NCI-H2196 (cell line): ENCODE measurements around the gene FGFRL1.

ENCODE experiments used
- DNase-seq: peaks from one replicate; lab custom pipeline; 2025; ENCODE audit not compliant: unreplicated experiment; lab: John Stamatoyannopoulos, UW

The FGFRL1 gene

DNA sequence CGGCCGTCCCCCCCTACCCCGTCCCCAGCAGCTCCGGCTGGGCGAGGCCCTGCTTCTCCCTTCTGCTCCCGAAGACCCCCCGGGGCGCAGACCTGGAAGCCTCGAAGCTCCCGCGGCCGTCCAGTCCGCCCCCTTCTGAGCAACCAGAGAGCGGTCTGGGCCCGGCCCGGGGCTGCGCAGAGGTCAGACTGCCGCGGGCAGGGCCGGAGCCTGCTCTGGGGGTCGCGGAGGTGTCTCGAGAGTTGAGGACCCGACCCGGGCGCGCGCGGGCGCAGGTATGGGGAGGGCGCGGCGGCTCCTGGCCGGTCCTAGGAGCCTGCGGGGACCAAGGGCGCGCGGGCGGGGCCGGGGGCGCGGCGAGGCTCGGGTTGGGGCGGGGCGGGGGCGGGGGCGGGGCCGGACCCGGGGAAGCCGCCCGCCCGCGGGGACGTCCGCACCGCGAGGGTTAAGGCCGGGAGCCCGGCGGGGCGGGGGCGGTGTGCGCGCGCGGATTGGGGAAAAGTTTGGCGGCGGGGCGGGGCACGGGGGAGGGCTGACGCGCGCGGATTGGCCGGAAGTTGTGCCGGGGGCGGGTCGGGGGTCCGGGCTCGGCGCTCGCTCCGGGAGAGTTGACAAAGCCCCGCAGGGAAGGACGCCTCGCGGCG lies at the start of gene FGFRL1:
Gene FGFRL1, plus strand, starts transcription at position 605 of the 644 bp plus-strand sequence. CDS start 860 bp downstream, outside the sequence.
- peak; percentile 83 for DNase-seq

DNA sequence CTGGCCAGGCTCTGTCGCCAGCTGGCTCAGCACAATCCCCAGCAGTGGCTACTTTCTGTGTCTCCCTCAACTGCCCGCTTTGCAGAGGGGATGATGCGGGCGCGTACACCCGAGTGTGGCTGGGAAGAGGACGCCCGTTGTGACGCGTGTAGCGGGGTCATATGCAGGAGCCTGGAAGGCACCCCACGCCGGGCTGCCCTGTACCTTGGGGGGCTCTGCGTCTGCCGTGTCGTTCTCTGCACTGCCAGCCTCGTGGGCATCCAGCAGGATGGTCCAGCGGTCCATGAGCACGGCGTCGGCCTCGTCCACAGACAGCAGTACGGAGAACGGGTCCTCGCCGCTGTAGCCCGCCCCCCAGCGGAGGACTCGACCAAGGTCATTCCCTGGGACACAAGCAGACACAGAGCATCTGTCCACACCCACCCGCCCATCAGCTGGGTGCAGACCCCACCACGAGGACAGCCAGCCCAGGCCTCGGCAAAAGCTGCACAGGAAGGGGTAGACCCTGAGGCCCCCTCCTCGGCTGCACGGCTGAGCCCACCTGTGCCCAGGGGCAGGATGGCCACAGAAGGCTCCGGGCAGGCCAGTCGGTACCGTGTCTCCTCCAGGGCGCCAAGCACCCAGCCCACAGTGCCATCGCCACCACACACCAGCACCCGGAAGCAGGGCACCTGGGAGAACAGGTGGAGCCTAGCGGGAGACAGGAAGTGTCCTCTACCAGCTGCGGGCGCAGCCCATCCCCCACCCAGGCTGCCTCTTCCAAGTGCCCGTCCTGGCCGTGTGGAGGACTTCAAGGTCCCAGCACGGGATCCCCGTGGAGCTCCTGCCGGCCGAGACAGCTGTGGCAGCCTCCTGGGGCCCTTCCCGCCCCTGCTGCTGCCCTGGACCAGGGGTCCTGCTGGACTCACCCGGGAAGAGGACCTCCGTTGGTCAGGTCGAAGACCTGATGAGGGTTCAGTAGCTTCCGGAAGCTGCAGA lies 48.9 kb upstream of the FGFRL1 start:
- peak; percentile 19 for DNase-seq

DNA sequence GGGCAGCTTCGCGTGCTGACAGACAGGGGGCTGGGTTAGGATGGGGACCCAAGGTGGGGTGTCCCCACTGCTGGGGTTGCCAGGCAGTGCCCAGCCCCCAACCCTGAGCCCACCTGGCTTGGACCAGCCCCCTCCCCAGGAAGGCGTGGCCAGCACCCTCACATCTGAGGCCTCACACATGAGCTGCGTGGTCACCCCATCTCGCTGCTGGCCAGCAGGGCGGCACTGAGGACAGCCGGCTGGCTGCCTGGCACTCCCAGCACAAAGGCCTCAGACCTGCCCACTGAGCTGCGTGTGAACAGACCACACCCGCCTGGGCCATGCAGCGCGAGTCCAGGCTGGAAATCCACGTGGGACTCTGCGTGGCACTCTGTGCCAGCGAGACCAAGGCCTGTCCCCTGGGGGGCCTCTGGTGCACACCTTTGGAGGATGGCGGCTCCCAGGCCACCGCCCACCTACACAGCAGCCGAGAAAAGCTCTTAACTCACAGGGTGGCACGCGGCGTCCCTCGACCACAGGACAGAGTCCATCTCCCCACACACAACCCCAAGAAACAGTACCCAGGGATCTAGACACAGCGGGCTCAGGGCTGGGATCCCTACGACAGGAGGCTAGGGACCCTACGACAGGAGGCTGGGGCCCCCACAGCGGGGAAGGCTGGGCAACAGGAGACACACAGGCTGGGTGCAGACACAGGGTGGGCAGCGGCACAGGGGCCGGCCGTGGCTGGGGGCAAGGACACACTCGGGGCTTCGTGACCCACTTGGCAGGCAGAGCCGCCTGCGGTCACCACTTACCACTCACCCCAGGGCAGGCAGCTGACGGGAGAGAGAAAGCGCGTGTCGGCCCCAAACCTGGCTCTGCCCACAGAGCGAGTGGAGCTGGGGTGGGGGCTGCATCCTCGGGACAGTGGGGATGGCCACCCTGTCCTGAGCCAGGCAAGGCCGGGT lies 47.9 kb upstream of the FGFRL1 start:
- no peak for DNase-seq

- DNase-seq = no peak
Measured at GRCh38 chr4:964346-965025, 46.9 kb upstream of the FGFRL1 start.

GRCh38 chr4:965048-965765 lies 46.2 kb upstream of the FGFRL1 start:
- DNase-seq = no peak

GRCh38 chr4:965766-966134 lies 45.7 kb upstream of the FGFRL1 start:
- no peak for DNase-seq

GRCh38 chr4:966266-967112 lies 44.9 kb upstream of the FGFRL1 start:
- DNase-seq = no peak

DNA sequence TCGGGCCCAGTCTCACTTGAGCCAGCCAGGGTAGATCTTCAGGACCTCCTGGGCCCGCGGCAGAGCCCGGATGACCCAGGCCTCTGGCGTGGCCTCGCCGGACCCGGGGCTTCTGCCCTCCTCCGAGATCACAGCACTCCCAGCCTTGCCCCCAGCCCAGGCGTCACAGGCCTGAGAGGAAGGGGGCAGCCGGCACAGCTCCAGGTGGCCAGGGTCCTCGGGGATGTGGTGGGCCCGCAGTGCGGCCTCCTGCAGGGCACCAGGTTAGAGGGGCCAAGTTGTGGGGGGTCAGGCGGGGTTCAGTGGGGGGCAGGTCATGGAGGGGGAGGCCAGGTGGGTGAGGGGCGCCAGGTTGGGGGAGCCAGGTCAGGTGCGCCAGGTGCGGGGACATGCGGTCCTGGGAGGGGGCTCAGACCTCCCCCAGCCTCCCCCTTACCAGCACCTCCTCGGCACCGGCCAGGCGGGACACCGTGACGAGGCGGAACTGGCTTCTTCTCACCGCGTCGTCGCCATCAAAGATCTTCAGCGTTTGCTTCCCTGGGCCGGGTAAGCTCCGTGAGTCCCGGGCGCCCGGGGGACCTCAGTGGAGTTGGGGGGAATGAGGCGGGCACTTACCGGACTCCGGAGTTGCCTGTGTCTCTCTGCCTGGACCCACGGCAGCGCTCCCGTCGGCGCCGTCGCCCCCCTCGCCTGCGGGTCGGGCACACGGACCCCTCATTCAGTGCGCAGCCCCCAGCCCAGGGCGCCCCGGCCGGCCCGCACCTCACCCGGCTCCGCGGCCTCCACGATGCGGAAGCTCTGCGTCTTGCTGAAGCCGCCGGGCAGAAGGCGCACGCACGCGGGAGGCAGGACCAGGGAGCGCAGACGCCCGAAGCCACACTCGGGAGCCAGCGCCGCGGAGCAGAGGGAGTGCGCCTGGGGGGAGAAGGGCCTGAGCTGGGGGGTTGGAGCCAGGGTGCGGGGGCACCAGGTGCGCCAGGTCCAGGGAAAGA lies 44.0 kb upstream of the FGFRL1 start:
- DNase-seq = no peak

DNA sequence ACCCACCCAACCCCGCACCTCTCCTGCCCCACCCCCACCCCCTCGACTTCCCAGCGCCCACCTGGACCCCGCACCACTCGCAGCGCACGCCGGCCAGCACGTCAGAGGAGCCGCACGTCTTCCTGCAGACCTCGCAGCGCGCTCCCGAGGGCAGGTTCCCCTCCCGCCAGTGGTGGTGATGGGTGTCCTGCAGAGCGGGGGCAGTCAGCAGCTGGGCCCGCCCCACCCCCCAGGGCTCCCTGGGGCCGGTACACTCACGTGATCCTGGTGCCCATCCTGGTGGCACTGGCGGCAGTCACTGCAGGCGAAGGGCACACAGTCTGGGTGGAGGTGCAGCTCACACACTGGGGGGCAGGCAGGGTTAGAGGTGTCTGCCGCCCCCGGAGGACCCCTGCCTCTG lies 43.2 kb upstream of the FGFRL1 start:
- DNase-seq = no peak

- DNase-seq = no peak
Measured at GRCh38 chr4:968621-969394, 42.6 kb upstream of the FGFRL1 start.

DNA sequence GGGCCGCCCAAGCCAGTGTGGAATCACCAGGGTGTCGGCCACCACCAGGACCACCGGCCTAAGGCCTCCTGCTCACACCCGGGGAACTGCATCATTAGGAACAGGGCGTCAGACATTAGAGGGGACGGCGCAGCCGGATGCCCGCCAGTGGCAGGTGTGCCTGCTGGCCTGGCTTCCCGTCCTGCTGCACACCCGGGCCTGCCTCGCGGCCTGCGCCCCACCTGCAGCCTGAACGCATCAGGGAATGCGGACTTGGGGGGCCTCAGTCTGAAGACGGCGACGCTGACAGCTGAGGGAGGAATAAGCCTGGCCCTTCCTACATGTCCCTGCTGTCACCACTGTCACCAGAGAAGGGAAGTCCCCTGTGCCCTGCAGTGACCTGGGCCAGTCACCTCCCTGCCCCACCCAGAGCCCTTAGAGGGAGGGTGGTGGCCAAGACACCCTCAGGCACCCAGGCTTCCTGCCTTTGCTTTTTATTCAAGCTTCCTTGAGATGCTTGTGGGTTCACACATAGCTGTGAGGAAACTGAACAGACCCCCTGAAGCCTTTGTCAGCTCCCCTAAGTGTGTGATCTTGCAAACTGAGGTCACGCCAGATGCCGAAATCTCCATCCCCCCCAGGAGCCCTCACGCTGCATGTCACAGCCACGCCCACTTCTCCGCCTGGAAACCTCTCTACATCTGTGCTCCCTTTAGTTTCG lies 41.2 kb upstream of the FGFRL1 start:
- no peak for DNase-seq

DNA sequence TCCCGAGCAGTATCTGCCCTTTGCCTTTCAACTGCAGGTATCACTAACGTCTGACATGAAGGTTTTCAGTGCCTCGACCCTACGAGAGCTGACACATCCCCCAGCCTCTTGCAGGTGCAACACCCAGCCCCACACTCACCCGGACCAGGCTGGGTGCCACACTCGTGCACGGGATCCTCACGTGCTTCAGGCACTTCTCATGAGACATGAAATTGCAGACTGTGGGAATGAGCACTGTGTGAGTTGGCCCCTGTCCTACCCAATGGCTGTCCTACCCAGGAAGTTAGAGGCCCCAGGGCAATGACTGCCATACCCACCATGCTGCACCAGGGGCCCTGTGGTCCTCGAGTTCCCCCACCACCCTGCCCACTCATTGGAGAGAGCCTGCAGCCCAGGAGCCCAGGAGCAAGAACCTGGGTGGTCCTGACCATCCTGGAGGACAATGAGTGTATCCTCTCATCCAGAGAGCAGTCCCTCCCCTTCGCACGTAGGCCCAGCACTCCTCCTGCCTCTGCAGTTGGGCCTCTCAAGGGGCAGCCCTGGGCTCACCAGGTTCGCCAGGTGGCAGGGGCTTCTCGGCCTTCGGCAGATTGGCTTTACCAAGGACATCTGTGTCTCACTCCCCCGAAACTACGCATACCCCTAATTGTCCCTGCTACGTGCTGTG lies 40.4 kb upstream of the FGFRL1 start:
- no peak for DNase-seq

DNA sequence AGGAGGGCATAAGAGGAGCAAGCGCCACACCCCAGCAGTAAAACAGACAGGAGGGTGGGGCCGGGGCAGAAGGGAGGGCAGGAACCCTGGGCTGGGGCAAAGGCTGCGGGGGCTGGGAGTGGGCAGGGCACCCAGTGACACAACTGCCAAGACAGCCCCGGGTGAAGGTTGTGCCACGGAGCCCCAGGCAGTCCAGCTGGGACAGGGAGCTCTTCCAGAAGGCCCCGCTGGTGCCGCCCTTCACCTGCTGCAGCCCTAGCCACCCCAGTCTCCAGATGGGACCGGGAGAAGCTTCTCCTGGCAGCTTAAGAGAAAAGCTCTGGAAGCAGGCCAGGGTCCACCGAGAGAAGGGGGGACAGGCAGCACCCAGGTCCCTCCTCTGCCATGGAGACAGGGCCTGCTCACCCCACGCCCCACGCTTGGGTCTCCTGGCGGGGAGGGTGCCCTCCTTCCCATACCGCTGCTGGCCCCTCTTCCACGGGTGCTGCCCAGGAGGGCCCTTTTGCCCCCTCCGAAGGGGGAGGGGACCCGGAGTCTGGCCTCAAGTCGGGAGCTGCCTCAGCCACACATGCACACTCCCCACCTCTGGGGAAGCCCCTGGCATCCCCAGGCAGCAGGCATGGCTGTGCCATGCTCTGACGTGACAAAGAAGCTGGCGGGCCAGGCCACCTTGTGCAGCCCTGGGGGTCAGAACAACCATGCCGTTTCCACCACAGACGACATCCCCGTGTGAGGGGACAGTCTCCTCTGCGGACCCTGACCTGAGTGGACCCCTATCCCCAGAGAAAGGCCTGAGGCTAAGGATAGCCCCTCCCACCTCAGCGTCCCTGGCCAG lies 39.5 kb upstream of the FGFRL1 start:
- no peak for DNase-seq

GRCh38 chr4:972651-973424 lies 38.6 kb upstream of the FGFRL1 start:
- DNase-seq = no peak
